K562 (cell line): ENCODE data around the gene RASSF7. TPM values are rescaled to one million over a fixed set of nuclear protein-coding genes. Genes with fewer than 3 reads are reported as not detected.

ENCODE experiments used
- CBFA2T3 ChIP-seq: fragments of 450-650 bp; IDR thresholded peaks from 2 replicates; pipeline ENCODE4 v1.6.1; 2017
- KAT7 ChIP-seq: sonication (generic); formaldehyde crosslinking; IDR thresholded peaks from 2 replicates; pipeline ENCODE4 v1.8.0; 2022; ENCODE audit warnings: missing genetic modification reagents, mild to moderate bottlenecking, borderline replicate concordance
- MAFF ChIP-seq: IDR thresholded peaks from 2 replicates; pipeline ENCODE4 v1.6.1; 2012; ENCODE audit warnings: low read length, improper control_type of control experiment
- MEF2A ChIP-seq: IDR thresholded peaks from 2 replicates; pipeline ENCODE4 v1.6.1; 2011; ENCODE audit warnings: low read depth, mild to moderate bottlenecking, low read length, moderate library complexity; ENCODE audit not compliant: control insufficient read depth
- NONO ChIP-seq, 2 experiments: fragments of 200-400 bp in 1 of 2; fragments of 450-650 bp in 1 of 2; formaldehyde crosslinking in 1 of 2; IDR thresholded peaks; 2 replicates each; pipeline ENCODE4 v1.6.1; 2017; ENCODE audit warnings: low read depth in 2 of 2, mild to moderate bottlenecking in 2 of 2, moderate library complexity in 2 of 2, low read length in 1 of 2
- PTTG1 ChIP-seq: fragments of 450-650 bp; IDR thresholded peaks from 2 replicates; pipeline ENCODE4 v1.6.1; 2016; ENCODE audit warnings: low read depth, mild to moderate bottlenecking, missing genetic modification characterization, missing compliant biosample characterization
- RAD51 ChIP-seq: fragments of 450-650 bp; IDR thresholded peaks from 2 replicates; pipeline ENCODE4 v1.7.1; 2016; ENCODE audit warnings: low read depth, mild to moderate bottlenecking, borderline replicate concordance
- RFX5 ChIP-seq: IDR thresholded peaks from 2 replicates; pipeline ENCODE4 v1.6.1; 2011; ENCODE audit warnings: low read depth, mild to moderate bottlenecking, improper control_type of control experiment, low read length
- SLC30A9 ChIP-seq: fragments of 250-450 bp; sonication (Bioruptor Pico); IDR thresholded peaks from 2 replicates; pipeline ENCODE4 v1.8.0; 2022; ENCODE audit warnings: mild to moderate bottlenecking, moderate library complexity
- SRF ChIP-seq, 2 experiments: fragments of 250-450, 450-650 bp in 1 of 2; sonication (Bioruptor Pico) in 1 of 2; sonication (generic) in 1 of 2; formaldehyde crosslinking; IDR thresholded peaks; 2 replicates each; pipeline versions ENCODE4 v1.5.0 to v1.5.1; 2020 to 2022; ENCODE audit warnings: mild to moderate bottlenecking in 1 of 2, missing genetic modification reagents in 1 of 2
- TEAD4 ChIP-seq, 2 experiments: sonication (generic) in 1 of 2; formaldehyde crosslinking in 1 of 2; IDR thresholded peaks; 2 replicates each; pipeline versions ENCODE4 v1.6.1 to v1.8.0; 2012 to 2022; ENCODE audit warnings: borderline replicate concordance in 1 of 2, inconsistent platforms in 1 of 2, low read length in 1 of 2, mild to moderate bottlenecking in 1 of 2, missing genetic modification reagents in 1 of 2
- ZNF124 ChIP-seq: sonication (generic); formaldehyde crosslinking; IDR thresholded peaks from 2 replicates; pipeline ENCODE4 v1.8.1; 2022; ENCODE audit warnings: missing genetic modification reagents
- ZNF384 ChIP-seq: IDR thresholded peaks from 2 replicates; pipeline ENCODE4 v1.6.1; 2012; ENCODE audit warnings: low read depth, low read length, improper control_type of control experiment
- ZNF431 ChIP-seq: sonication (generic); formaldehyde crosslinking; IDR thresholded peaks from 2 replicates; pipeline ENCODE4 v1.8.0; 2022; ENCODE audit warnings: mild to moderate bottlenecking, missing genetic modification reagents
- ZNF766 ChIP-seq: fragments of 200-800 bp; sonication (Bioruptor generic); conservative IDR thresholded peaks from 2 replicates; pipeline ENCODE4 v1.6.1; 2016; ENCODE audit warnings: missing genetic modification characterization, missing compliant biosample characterization
- polyA plus RNA-seq, 8 experiments: library from polyadenylated mRNA; depleted of rRNA in 4 of 8; stranded (reverse) in 5 of 8; unstranded in 3 of 8; fragments of >200 nt; fragmentation: Nextera tagmentation in 2 of 8; fragmentation: Illumina TruSeq in 1 of 8; extraction: Ambion mirVana in 2 of 8; extraction: Trizol in 1 of 8; gene quantifications; 2 replicates each; pipeline versions ENCODE4 v1.2.1 to v1.2.3, GENCODE V29; 2011 to 2014; ENCODE audit warnings: inconsistent platforms in 1 of 8, missing spikeins in 1 of 8
- total RNA-seq, 7 experiments: library from RNA; depleted of rRNA in 6 of 7; stranded (reverse); fragments of >200 nt in 6 of 7; fragmentation: Illumina TruSeq in 2 of 7; extraction: Trizol in 2 of 7; gene quantifications; 2 replicates each; pipeline versions ENCODE4 v1.2.1 to v1.2.3, GENCODE V29; 2011 to 2021; ENCODE audit warnings: low replicate concordance in 1 of 7
- TF ChIP-seq, protein P1 (sequence below): fragments of 450-650 bp; IDR thresholded peaks from 2 replicates; pipeline ENCODE4 v1.6.1; 2016
- TF ChIP-seq, protein P2 (sequence below), 2 experiments: fragments of 450-650 bp in 1 of 2; sonication (generic) in 1 of 2; formaldehyde crosslinking; conservative IDR thresholded peaks; 2 replicates each; pipeline versions ENCODE4 v1.4.0 to v1.8.1; 2020 to 2022; ENCODE audit warnings: mild to moderate bottlenecking in 1 of 2, missing genetic modification reagents in 1 of 2
- TF ChIP-seq, protein P3 (sequence below): fragments of 450-650 bp; IDR thresholded peaks from 2 replicates; pipeline ENCODE4 v1.6.1; 2017; ENCODE audit warnings: antibody characterized with exemption, mild to moderate bottlenecking
- TF ChIP-seq, protein P4 (sequence below): fragments of 250-450 bp; sonication (Bioruptor Pico); IDR thresholded peaks from 2 replicates; pipeline ENCODE4 v1.8.0; 2021; ENCODE audit warnings: moderate library complexity, mild to moderate bottlenecking, inconsistent platforms

The RASSF7 gene
- total and polyA plus RNA-seq, 9 of the 15 experiments (the other 6 are each of a cell fraction or from before 2014, with no cell fraction given), result 0.41 to 45.2 (median 18.6) TPM

DNA sequence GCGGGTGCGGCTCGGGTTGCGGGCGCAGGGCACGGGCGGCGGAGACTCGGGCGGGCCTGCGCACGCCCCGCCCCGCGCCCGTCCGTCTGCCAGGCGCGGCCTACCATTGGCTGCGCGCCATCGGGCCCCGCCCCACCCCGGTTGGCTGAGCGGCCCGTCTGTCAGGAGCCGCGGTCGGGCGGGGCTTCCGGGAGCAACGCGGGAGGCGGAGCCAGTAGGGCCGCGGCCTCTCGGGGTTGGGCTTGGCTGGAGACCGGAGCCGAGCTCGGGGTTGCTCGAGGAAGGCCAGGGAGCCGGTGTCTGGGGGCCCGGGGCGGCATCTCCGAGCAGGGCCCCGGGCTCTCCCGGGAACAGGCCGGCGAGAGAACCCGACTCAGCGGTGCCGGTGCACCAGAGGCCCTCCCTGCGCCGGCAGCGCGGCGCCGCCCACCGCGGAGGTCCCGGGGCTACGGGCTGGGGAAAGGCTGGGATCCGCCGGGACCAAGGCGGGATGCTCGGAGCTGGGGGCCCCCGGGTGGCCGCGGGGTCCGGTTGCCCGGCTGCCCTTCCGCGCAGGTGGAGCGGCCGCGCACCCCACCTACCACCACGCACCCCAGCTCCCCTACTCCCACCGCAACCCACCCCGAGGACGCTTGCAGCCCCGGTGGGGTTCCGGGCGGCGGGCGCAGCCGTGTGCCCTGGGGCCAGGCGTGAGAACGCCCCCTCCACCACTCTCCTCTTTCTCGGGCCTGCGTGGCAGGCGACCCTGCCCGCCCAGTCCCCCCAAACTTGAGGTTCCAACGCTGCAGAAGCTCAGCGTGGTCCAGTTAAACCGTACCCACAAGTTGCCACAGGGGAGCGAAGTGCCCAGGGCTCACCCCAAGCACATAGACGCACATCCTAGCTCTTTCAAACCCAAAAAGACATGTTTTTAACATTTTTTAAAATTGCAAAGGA lies 25.0 kb upstream of the RASSF7 start, which contains the start of gene HRAS (continued):
- TF ChIP-seq, protein P1, sequence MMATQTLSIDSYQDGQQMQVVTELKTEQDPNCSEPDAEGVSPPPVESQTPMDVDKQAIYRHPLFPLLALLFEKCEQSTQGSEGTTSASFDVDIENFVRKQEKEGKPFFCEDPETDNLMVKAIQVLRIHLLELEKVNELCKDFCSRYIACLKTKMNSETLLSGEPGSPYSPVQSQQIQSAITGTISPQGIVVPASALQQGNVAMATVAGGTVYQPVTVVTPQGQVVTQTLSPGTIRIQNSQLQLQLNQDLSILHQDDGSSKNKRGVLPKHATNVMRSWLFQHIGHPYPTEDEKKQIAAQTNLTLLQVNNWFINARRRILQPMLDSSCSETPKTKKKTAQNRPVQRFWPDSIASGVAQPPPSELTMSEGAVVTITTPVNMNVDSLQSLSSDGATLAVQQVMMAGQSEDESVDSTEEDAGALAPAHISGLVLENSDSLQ, result peak; percentile 99
- TF ChIP-seq TEAD4 (IDR thresholded peaks at IDR 0.05; ENCODE audit: low read length) (no peak), TEAD4 (CRISPR knock-in tag; IDR thresholded peaks at IDR 0.05; ENCODE audit: borderline replicate concordance) (no peak), RFX5 (no peak), ZNF384 (no peak), RAD51 (no peak), PTTG1 (tag) (no peak), ZNF124 (CRISPR knock-in tag) (no peak), KAT7 (peak; percentile 14; the same call in 1 of the 2 replicates), NONO (IDR thresholded peaks at IDR 0.05; ENCODE audit: low read depth in 2 of 2, low read length in 1 of 2) (peak in 1 of 2 experiments; percentile 73; a peak in 2 of 4 replicates), ZNF766 (CRISPR knock-in tag) (no peak), SRF (CRISPR knock-in tag; IDR thresholded peaks at IDR 0.05) (no peak), ZNF431 (CRISPR knock-in tag) (no peak), MEF2A (no peak), SLC30A9 (CRISPR knock-in tag) (no peak), CBFA2T3 (no peak), MAFF (no peak)
- TF ChIP-seq, protein P2, sequence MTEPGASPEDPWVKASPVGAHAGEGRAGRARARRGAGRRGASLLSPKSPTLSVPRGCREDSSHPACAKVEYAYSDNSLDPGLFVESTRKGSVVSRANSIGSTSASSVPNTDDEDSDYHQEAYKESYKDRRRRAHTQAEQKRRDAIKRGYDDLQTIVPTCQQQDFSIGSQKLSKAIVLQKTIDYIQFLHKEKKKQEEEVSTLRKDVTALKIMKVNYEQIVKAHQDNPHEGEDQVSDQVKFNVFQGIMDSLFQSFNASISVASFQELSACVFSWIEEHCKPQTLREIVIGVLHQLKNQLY (CRISPR knock-in tag; conservative IDR thresholded peaks at IDR 0.05), result no peak
- TF ChIP-seq, protein P3, sequence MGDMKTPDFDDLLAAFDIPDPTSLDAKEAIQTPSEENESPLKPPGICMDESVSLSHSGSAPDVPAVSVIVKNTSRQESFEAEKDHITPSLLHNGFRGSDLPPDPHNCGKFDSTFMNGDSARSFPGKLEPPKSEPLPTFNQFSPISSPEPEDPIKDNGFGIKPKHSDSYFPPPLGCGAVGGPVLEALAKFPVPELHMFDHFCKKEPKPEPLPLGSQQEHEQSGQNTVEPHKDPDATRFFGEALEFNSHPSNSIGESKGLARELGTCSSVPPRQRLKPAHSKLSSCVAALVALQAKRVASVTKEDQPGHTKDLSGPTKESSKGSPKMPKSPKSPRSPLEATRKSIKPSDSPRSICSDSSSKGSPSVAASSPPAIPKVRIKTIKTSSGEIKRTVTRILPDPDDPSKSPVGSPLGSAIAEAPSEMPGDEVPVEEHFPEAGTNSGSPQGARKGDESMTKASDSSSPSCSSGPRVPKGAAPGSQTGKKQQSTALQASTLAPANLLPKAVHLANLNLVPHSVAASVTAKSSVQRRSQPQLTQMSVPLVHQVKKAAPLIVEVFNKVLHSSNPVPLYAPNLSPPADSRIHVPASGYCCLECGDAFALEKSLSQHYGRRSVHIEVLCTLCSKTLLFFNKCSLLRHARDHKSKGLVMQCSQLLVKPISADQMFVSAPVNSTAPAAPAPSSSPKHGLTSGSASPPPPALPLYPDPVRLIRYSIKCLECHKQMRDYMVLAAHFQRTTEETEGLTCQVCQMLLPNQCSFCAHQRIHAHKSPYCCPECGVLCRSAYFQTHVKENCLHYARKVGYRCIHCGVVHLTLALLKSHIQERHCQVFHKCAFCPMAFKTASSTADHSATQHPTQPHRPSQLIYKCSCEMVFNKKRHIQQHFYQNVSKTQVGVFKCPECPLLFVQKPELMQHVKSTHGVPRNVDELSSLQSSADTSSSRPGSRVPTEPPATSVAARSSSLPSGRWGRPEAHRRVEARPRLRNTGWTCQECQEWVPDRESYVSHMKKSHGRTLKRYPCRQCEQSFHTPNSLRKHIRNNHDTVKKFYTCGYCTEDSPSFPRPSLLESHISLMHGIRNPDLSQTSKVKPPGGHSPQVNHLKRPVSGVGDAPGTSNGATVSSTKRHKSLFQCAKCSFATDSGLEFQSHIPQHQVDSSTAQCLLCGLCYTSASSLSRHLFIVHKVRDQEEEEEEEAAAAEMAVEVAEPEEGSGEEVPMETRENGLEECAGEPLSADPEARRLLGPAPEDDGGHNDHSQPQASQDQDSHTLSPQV, result no peak
- TF ChIP-seq, protein P4, sequence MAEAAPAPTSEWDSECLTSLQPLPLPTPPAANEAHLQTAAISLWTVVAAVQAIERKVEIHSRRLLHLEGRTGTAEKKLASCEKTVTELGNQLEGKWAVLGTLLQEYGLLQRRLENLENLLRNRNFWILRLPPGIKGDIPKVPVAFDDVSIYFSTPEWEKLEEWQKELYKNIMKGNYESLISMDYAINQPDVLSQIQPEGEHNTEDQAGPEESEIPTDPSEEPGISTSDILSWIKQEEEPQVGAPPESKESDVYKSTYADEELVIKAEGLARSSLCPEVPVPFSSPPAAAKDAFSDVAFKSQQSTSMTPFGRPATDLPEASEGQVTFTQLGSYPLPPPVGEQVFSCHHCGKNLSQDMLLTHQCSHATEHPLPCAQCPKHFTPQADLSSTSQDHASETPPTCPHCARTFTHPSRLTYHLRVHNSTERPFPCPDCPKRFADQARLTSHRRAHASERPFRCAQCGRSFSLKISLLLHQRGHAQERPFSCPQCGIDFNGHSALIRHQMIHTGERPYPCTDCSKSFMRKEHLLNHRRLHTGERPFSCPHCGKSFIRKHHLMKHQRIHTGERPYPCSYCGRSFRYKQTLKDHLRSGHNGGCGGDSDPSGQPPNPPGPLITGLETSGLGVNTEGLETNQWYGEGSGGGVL (CRISPR knock-in tag), result no peak
